GM19351 (cell line): ENCODE measurements around the gene AMIGO1.
A peak's percentile ranks its signal among the peaks of the same experiment; 100 is the strongest.
"Not testable (repeated sequence)": the region's sequence is repeated elsewhere in the genome, so short reads cannot be mapped to it uniquely, and the experiment has no call there.

Experiments
- ATAC-seq: cut with Tn5 transposase; IDR thresholded peaks from one replicate; pipeline ENCODE4 v1.9.1; 2021; ENCODE audit warnings: mild to moderate bottlenecking, moderate library complexity; ENCODE audit not compliant: unreplicated experiment

The AMIGO1 gene

DNA sequence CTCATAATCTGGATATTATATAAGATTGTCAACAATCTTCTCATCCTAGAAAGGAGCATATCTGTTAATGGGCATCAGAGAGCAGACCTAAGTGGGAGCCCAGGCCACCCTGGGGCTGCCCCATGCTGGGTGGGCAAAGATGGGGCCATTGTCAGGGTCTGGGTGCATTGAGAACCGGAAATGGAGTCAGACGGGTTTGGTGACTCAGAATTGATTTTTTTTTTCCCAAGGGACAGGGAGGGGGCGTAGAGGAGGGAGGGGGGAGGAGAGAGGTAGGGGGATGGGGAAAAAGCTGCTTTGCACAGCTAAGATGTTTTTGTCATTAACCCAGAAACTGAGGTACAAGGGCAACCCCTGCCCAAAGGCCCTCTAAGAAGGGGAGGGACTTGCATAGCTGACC is 24.5 kb downstream of the AMIGO1 start:
- no peak for ATAC-seq

DNA sequence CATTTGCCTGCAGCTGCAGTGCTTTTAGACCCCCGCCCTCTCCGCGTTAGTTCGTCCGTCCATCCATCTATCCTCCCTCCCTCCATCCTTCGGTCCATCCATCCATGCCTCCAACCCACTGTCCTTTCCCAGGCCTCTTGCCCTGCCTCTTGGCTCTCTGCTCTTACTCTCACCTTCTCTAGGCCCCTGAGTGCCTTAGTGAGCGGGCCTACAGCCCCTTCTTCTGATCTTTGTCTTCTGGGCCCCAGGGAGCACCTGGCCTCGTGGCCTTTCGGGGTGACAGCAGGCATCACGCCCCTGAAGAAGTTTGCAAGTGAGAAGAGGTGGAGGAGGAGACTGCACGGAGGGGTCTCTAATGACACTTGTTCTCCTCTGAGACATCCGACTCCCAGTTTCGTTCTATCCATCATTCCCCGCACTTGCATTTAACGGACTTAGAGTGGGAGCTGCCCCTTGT is 25.0 kb downstream of the AMIGO1 start:
- ATAC-seq = no peak

DNA sequence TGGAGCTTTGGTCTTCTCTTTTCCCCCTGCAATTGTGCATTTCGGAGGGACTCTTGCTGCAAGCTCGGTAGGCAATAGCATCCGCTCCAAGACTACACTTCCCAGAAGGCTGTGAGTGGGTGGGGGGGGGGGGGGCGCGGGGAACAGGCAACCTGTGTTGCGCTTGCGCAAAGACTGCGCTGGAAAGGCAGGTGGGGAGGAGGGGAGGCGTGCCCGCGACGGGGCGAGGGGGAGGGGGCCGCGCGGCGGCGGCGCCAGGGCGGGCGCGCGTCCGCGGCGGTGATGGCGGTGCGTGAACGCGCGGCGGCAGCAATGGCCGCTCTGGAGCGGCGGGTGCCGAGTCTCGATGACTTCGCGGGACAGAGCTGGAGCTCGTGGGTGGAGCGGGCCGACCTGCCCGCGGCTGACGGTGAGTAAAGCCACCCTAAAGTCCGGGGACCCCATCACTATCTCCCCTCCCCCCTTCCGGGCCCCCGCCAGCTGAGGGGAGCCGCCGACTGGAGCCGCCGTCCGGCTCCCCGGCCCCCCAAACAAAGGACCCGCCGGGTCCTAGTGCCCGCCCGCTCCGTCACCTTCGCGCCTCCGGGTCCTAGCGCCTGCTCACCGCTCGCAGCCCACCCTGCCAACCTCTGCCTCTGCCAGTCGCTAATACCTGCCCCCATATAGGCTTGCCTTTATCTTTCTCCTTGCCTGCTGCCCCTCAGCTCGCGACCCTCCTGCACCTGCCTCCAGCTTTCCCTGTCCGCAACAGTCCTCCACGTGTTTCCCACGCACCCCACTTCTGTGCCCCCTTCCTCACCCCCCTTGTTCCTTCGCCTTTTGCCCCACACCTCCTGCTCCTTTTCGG is 25.6 kb downstream of the AMIGO1 start, which contains the start of gene ATXN7L2:
ATXN7L2 (plus strand) TSS at position 234 of the 847 bp plus-strand sequence; CDS start at position 283, 49 bp downstream.
- peak; percentile 79 for ATAC-seq

DNA sequence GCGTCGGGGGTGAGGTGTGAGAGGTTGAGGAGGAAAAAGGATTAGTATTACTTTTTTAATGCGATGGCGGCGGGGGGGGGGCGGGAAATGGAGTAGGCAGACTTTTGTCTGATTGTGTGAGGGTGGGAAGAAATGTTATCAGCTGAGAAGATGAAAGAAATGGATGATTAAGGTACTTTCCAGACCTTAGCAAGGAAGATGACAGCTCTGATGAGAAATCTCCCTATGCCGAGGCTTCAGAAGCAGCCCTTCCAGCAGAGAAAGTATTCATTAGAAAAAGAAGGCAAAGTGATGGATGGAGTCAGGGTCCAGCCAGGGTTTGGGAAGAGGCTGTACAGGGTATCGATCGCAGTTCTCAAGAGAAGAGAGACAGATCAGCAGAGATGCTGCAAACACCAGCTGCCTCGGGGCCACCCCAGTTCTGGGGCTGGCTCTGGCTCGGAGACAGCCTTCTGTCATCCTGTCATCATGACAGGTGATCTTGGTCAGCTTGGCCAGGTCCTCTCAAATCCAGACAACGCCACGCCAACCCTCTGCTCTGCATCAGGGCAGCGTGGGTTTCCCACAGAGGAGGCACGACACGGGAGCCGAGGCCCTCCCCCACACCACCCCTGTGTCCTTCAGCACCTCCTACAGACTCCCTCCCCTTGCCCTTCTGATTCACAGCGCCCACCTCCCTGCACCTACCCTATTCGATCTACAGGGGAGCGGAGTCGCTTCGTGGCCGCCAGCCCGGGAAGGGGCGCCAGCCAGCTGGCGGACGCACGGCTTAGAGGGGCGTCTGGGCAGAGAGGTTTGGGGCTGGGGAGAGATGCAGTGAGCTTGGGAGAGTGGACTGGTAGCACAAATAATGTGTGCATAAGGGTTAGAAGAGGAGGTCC is 26.5 kb downstream of the AMIGO1 start:
- peak; percentile 32 for ATAC-seq

DNA sequence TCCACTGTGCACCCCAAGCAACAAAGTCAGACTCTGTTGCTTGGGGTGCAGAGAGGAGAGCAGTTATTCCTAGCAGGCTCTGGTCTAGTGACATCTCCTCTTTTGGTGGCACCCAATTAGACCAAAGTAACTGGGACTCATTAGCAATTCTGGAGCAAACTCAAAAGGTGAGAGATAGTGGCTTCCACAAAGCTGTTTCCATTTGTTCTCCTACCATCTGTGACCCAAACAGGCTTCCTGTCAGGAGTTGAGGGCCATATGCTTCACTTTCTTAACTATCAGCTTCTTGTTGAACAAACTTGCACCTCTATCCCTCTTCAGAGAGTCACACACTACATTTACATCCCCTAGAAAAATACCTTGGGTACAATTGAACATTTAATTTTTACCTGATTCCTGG is 27.3 kb downstream of the AMIGO1 start:
- ATAC-seq = no peak

DNA sequence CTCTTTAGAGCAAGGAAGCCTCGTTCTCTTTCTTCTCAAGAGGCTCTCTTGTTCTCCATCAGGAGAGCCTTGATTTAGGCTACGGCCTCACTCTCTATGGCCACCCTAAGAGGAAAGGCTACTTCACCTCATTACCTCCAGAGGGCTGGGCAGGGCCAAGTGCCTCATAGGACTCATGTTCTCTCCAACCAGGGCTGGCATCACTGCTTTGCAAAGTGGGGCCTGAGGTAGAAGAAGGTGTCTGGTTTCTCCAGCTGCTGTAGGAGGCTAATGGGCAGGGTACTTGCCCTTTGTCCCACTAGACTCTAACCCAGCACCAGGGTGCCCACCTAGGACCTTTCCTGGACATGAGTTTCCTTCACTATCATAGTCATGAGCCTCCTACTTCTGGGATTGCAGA is 27.9 kb downstream of the AMIGO1 start:
- ATAC-seq = no peak

DNA sequence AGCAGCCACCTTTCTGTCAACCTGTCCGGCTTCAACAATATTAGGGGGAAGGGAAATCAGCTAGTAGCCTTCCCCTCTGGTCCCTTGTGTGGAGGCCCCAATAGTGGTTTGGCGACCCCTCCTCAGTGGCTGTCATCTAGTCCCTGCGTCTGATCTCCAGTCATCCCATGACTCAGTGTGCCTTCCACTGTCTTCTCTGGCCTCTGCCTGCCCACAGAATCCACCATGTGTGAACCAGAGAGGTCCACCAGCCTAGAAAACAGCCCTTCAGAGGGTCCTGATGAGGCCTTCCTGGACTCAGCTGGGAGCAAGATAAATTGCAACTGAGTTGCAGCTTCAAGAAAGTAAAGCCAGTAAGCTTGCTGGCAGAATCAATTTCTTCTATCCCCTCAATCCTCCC is 29.6 kb downstream of the AMIGO1 start:
- no peak for ATAC-seq

DNA sequence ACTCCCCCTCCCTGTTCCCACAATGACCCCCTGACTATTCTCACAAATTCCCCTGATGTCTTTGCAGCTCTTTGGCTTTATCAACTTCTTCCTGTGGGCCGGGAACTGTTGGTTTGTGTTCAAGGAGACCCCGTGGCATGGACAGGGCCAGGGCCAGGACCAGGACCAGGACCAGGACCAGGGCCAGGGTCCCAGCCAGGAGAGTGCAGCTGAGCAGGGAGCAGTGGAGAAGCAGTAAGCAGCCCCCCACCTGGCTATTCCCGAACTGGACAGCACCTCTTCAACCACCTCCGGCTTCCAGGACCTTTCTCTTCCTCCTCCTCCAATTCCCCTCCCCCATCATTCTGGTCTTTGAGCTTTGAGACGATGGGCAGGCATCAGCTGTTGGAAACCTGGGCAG is 30.2 kb downstream of the AMIGO1 start:
- no peak for ATAC-seq

DNA sequence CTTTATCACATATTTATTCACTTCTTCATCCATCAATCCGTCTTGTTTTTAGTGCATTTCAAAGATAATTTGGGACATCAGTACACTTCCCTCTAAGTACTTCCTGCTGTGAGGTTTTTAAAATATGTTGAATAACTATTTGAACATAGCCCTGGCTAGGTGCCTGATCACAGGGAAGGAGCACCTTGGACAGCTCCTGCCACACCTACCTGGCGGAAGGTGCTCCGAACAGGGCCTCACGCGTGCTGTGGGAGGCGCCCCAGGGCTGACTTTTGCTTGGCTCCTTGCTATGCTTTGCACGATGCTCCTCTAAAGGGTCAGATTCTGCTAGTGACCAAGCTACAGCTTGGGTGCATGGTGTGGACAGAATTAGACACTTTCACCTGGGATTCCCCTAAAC is 30.7 kb downstream of the AMIGO1 start:
- no peak for ATAC-seq

DNA sequence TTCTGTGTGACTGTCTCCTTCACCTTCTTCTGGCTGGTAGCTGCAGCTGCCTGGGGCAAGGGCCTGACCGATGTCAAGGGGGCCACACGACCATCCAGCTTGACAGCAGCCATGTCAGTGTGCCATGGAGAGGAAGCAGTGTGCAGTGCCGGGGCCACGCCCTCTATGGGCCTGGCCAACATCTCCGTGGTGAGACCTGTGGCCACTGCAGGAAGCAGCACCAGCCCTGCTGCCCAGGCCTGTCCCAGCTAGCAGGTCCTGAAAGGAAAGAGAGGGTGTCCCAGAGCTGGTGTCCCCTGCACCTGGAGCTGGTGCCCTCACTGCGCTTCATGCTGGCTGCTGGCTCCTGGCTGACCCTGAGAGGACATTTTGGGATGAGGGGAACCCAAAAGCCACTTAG is 31.7 kb downstream of the AMIGO1 start:
- ATAC-seq = no peak

DNA sequence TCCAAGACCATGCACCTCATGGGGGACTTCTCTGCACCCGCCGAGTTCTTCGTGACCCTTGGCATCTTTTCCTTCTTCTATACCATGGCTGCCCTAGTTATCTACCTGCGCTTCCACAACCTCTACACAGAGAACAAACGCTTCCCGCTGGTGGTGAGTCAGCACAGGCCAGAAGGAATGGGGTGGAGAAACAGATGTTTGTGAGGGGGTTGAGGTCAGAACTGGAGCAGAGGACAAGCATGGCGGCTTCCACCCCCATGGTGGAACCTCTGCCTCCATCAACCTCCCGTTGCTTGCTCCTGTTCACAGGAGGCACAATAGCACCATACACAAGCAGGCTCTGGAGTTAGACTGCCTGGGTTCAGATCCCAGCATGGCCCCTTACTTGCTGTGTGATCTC is 32.7 kb downstream of the AMIGO1 start:
- ATAC-seq = no peak

DNA sequence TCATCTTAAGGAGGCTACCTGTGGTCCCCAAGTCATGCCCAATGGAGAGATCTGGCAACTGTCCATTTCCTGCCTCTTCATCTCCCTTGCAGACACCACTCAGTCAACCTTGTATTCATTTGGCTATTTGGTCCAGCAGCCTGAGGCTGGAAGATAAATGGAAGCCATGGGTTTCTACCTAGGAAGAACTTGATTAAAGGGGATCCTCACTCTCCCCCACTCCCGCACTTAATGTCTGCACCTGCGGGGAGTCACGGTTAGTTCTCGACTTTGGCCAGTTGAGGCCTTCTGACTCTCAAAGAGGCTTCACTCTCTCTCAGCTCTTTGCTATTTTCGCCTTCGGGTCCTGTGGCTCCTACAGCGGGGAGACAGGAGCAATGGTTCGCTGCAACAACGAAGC is 34.3 kb downstream of the AMIGO1 start:
- ATAC-seq = no peak

DNA sequence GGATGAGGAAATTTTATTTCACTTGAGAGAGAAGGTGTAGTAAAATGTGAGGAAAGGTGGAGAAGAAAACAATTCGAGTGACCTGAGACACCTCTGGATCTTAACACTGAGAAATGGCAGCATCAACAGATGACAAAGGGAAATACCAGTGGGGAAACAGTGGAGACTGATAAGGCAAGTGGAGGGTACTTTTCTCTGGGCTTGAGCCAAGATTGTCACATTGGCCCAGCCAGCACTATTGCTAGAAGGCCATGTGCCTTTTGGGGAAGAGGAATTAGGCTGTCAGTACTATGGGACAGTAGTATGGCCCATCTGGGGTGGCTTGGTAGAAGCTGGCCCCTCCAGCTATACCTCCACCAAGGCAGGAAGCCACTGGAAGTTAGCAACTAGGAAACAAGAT is 34.8 kb downstream of the AMIGO1 start:
- ATAC-seq = no peak

DNA sequence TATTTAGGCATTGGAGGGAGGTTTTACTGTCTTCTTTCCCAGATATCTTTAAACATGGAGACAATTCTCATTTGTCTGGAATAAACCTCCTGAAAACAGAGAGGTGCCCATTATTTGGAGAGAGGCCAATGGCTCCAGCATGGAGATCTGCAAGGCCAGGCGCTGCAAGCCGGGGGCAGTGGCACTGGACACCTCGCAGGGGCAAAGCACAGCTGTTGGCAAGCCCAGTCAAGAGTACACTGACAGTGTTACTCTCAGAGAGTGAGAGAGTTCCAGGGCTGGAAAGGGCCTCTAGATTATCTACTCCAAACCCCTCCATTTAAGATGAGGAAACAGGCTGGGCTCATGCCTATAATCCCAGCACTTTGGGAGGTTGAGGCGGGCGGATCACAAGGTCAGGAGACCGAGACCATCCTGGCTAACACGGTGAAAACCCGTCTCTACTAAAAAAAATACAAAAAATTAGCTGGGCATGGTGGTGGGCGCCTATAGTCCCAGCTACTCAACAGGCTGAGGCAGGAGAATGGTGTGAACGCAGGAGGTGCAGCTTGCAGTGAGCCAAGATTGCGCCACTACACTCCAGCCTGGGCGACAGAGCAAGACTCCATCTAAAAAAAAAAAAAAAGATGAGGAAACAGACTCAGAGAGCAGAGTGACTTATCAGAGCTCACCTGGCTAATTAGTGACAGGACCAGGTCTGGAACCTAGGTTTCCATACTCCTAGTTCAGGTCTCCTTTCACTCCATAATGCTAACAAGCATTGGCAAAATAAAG is 36.1 kb downstream of the AMIGO1 start:
- not testable (repeated sequence) for ATAC-seq

DNA sequence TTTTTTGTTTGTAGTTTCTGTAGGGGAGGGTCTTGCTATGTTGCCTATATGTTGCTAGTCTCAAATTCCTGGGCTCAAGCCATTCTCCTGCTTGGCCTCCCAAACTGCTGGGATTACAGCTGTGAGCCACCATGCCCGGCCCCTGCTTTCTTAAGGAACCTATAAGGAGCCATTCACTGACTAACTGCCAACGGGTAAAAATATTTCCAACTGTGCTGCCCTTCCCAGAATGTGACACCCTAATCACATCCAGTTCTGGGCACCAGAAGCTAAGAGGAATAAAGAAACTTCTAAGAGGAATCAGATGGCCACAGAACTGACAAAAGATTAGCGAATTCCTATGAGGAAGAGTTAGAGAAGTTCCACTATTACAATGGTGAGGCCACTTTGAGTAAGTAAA is 36.7 kb downstream of the AMIGO1 start:
- no peak for ATAC-seq

DNA sequence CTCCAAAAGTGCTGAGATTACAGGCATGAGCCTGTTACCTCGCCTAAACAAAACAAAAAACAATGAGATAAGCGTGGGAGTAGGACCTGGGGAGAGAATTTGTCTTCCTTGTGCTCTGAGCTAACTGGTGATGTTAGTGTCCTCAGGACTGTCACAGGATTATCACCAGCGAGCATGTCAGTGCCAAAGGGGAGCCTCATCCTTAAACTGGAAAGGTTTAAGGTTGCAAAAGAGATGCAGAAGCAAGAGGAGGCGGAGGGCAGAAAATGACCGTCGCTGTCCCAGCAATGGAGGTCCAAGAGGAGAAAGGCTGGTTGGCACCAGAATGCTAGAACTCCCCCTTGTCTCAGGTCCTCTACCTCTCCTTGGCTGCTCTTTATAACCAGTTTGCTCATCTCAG is 39.3 kb downstream of the AMIGO1 start:
- ATAC-seq = no peak

DNA sequence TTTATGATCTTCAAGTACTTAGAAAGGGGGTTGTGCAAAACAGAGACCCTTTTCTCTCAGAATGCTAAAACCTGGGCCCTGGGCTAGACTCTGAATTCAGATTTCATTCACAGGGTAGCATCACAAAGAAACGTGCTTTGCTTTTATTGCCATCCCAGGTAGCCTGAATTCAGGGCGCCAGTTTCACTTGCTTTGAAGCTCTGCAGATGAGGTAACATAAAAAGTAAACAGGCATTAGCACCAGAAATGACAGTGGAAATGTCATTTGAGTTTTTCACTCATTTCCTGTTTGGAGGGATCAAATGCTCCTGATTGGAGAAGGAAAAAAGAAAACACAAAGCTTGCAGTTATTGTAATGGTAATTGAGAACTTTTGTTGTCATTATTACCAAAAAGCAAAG is 40.6 kb downstream of the AMIGO1 start:
- no peak for ATAC-seq

DNA sequence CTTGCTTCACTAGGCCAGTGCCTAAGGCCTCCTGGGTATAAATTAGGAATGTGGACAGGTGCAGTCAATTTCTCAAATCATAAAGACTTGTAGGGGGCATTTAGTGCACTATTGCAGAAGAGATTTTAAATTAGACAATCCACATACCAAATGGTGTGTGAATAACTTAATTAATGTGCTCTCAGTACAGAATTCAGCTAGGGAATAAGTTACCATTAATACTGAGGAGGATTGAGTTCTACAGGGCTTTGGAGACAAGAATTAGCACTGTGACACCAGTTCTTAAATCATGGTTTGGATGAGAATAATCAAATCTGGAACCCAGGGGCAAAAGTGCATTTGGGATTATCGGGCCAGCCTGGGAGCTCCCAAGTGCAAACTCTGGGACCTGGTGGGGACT is 41.5 kb downstream of the AMIGO1 start:
- no peak for ATAC-seq

DNA sequence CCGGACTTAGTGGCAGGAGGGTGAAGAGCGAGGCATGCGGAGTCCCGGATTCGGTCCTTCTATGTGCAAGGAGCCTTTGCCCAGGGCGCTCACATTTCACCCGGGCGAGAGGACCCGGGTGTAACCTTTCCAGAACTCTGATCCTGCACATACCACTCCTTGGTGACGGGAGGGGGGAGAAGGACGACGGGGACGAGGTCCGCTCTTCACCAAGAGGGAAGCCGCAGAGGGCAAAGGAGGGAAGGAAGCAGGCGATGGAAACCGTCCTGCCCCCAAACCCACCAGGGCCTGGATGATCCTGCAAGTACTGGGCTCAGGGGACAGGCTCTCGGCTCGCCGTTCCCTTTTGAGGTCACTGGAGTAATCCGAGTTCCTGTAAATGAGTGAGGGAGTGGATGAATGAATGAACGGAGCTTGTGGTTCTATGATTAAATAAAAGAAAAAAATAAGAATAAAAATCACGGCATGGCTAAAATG is 42.2 kb downstream of the AMIGO1 start:
- ATAC-seq = no peak

DNA sequence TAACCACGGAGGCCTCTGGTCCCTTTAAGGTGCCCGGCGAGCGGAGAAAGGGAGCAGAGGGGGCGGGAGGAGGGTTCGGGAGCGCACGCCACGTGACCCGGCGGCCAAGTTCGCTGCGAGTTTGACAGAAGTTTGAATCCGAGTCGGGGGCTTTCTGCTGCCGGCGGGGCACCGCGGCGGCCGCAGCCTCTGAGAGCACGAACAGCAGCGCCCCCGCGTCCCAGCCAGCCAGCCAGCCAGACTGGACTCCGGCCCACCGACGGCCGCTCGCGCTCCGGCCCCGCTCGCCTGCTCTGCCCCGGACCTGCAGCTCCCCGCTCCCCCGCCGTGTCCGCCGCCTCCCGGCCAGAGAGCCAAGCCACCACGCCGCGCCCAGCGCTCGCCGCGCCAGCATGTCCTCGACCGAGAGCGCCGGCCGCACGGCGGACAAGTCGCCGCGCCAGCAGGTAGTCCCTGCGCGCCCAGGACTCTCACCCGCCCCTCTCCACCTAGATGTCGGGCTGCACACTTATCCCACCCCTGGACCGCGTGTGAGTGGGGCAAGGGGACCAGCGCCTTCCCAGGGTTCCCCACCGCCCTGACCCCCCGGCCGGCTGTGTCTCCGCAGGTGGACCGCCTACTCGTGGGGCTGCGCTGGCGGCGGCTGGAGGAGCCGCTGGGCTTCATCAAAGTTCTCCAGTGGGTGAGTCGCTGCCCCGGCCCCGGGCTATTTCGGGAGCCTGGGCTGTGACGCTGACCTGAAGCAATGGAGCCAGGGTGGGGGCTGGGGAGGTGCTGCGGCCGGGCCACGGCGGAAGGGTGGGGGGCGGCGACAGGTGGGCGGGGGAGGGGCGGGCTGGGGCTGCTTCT is 42.9 kb downstream of the AMIGO1 start, which contains the start of gene SYPL2:
SYPL2 (plus strand) TSS at position 95 of the 849 bp plus-strand sequence; CDS start at position 393, 298 bp downstream.
- ATAC-seq = no peak
